GM21360 (cell line): ENCODE measurements around the gene CDH4.
"Not testable (repeated sequence)": the region's sequence is repeated elsewhere in the genome, so short reads cannot be mapped to it uniquely, and the experiment has no call there.

Experiments used
- ATAC-seq: cut with Tn5 transposase; IDR thresholded peaks from one replicate; pipeline ENCODE4 v1.9.1; 2021; ENCODE audit warnings: mild to moderate bottlenecking, moderate library complexity; ENCODE audit not compliant: unreplicated experiment

CDH4 gene

DNA sequence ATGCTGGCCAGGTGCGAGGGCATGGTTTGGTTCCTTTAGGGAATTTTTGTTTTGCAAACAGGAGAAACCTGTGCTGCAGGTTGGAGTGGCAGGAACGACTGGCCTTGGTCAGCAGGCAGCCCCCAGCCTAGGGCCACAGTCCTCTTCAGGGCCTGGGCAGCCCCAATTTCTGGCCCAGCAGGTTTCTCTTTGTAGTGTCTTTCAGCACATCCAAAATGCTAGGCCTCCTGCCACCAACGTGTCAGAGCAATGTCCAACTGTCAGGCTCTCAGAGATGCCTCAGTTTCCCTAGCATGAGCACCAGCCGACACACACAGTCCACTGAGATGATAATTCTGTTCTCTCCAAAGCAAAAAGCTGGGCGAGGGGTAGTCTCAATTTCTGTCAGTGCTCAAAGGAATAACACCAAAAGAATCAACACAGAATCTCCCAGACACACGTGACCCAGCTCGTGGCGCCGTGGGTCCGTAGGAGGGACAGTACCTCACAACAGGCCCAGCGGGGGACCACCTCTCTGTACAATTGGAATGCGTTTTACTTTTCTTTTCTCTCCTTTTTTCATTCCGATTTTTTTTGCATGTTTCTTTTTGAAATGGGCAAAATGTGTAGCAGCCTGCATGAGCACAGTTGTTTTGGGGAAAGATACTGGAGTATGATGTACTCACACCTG is 687.8 kb downstream of the CDH4 start:
- no peak for ATAC-seq

DNA sequence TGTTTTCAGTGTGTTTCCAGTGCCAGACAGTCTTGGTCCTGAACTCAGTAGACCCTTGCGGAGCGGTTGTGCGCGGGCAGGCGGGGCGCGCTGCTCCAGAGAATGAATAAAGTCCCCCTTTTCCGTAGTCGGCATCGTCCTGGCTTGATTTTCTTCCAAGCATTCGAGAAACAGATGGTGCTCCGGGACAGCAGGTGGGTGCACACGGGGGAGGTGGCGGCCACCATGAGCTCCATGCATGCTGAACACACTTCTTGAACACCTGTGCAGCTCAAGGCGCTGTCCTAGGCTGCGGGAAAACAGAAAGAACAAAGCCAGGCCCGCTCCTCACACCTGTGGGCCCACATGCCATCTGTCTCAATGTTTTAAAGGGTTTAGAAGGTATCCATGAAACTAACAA is 688.4 kb downstream of the CDH4 start:
- ATAC-seq = no peak

DNA sequence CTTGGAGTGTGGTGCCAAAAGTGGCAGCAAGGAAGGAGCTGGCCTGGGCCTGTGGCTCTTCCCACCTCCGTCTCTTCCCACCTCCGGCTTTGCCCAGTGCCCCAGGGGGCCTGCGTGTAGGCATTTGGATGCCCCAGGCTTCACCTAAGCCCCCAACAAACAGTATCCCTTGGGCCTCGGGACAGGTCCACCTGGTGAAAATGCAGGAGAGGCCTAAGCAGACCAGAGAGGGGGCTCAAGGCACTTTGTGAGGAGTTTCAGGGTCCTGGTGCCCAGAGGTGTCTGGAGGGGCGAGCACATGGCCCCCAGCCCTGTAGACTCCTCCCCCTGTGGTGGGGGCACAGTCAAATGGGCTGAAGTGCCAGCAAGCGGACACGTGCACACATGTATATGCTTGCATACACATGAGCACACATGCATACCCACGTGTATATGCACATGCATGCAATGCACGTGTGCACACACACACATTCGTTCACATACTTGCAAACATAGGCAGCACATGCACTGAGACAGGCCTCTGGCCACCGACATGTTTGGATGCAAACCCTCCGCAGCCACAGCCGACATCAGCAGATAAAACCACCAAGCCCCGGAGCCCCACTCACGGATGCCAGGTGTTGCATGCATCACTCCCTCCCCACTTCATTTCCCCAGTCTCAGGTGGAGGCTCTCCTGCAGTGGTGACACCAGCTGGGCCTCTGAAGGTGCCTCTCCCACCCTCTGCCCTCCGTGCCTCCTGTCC is 689.1 kb downstream of the CDH4 start:
- ATAC-seq = no peak

DNA sequence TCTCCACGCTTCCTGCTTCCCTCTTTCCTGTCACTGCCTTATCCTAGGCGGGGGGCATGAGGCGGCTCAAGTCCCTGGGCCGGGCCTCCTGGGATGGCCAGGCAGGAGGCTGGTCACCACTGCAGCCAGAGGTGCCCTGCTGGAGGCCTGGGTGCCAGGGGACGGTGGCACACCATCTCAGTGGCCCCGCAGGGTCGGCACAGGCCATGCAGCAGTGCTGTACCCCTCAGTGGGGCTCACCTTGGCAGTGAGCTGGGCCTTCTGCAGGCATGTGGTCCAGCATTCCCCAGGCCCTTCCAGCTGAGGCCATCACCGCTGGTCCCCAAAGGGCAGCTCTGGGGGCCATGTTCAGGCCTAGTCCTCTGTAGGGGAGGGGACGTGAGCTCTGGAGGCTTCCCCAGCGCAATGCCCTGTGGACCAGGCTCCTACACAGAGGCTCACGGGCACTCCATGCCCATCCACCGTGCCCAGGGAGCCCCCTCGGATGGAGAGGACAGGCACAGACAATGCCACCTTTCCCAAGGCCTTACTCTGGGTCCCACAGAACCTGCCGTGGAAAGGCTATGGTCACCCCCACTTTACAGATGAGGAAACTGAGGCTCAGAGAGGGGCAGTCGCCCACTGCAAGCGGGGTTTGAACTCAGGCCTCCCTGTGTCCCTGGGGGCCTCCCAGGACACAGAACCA is 689.8 kb downstream of the CDH4 start:
- no peak for ATAC-seq

DNA sequence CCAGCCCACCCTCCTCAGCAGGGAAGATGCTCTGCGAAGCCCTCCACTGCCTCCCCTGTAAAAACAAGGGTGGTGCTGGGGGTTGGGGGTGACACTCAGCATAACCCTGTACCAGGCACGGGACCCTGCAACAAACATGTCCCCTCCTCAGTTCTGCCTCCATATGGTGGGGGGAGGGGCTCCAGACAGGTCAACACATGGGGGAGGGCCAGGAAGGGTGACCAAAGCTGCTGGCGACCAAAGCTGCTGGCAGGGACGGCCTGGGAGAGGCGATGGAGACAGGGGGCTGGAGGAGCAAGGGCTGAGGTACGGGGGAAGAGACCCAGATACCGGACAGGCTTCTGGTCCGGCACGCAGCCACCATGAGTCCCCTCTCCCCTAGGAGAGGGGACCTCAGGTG is 690.5 kb downstream of the CDH4 start:
- ATAC-seq = no peak

DNA sequence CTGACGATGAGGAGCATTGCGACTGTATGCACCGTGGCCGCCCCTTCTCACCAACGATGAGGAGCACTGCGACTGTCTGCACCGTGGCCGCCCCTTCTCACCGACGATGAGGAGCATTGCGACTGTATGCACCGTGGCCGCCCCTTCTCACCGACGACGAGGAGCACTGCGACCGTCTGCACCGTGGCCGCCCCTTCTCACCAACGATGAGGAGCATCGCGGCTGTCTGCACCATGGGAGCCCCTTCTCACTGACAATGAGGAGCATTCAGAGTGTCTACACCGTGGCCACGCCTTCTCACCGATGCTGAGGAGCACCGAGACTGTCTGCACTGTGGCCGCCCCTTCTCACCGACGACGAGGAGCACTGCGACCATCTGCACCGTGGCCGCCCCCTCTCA is 692.9 kb downstream of the CDH4 start:
- not testable (repeated sequence) for ATAC-seq

DNA sequence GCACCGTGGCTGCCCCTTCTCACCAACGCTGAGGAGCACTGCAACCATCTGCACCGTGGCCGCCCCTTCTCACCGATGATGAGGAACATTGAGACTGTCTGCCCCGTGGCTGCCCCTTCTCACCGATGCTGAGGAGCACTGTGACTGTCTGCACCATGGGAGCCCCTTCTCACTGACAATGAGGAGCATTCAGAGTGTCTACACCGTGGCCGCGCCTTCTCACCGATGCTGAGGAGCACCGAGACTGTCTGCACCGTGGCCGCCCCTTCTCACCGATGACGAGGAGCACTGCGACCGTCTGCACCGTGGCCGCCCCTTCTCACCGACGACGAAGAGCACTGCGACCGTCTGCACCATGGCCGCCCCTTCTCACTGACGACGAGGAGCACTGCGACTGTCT is 693.4 kb downstream of the CDH4 start:
- ATAC-seq = not testable (repeated sequence)

DNA sequence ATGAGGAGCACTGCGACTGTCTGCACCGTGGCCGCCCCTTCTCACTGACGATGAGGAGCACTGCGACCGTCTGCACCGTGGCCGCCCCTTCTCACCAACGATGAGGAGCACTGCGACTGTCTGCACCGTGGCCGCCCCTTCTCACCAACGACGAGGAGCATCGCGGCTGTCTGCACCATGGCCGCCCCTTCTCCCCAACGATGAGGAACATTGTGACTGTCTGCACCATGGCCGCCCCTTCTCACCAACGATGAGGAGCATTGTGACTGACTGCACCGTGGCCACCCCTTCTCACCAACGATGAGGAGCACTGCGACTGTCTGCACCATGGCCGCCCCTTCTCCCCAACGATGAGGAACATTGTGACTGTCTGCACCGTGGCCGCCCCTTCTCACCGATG is 696.0 kb downstream of the CDH4 start:
- not testable (repeated sequence) for ATAC-seq

DNA sequence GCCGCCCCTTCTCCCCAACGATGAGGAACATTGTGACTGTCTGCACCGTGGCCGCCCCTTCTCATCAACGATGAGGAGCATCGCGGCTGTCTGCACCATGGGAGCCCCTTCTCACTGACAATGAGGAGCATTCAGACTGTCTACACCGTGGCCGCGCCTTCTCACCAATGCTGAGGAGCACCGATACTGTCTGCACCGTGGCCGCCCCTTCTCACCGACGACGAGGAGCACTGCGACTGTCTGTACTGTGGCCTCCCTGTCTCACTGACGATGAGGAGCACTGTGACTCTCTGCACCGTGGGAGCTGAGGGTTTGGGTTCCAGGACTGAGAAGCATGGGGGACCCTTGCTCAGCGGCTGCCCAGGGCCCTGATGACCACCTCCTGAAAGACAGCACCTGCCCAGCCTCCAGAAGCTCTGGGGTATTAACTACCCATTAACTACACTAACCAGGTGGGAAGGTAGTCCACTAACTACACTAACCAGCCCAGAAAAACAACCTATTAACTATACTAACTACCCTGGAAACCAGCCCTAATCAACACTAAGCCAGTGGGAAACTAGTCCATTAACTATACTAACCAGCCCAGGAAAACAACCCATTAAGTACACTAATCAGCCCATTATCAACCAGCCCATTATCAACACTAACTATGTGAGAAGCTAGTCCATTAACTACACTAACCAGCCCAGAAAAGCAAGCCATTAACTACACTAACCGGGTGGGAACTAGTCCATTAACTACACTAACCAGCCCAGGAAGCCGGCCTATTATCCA is 696.7 kb downstream of the CDH4 start:
- no peak for ATAC-seq

DNA sequence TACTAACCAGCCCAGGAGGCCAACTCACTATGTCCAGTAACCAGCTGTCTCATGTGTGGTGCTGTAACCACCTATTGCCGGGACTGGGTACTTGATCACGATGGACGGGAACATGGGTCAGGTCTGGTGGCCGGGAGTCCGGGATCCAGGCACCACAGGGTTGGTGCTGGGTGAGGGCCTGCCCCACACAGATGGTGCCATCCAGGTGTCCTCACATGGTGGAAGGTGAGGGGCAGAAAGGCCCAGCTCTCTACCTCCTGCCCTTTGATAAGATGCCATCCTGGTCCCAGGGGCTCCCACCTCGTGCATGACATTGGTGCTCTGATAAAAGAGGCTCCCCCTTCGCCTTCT is 697.3 kb downstream of the CDH4 start:
- no peak for ATAC-seq

DNA sequence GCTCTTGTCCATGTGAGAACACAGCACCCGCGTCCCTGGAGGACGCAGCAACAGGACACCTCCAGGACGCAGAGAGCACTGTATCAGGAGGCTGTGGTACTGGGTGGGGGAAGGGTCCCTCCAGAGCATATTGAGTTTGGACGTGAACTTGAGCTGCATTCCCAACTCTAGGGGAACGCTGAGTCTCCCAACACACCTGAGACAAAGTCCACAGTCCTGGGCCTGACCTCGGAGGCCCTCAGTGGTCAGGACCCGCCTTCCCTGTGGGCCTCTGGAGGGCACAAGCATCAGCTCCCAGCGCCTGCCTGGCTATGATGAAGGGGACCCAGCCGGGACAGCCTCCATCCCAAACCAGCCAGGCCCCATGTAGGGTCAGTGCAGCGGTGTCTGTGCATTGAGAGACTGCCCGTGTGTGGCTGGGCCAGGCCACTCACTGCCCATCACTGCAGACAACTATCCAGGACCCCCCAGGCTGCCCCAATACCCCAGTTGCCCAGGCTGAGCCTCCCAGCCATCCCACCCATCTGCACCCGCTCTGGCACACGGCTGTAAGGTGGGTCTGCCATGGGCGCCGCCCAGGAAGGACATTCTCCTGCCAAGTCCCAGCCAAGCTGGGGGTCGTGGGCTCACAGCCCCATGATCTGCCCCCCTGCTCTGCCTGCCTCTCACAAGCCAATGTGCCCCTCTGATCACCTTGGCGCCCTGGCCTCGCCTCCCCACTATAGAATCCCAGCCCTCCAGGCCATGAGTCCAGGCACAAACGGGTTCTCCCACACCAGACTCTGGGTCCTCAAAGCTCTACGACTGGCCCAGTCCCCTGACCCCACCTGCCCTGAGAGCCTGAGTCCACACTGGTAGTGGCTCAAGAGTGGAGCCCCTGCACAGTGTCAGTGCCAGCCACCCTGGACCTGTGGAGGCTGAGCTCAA is 697.9 kb downstream of the CDH4 start:
- no peak for ATAC-seq

DNA sequence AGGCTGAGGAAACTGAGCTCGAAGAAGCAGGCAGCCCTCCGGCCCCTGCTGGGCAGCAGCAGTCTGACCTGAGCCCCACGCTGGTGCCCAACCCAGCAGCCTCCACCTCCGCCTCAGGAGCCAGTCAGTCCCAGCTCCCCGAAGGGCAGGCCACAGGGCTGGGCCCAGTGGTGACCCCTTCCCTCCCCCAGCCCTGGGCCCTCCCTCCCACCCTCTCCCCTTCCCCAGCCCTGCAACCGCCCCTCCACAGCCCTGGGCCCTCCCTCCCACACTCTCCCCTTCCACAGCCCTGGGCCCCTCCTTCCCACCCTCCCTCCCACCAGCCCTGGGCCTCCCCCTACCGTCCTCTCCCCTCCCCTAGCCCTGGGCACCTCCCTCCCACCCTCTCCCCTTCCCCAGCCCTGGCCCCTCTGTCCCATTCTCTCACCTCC is 698.6 kb downstream of the CDH4 start:
- no peak for ATAC-seq

DNA sequence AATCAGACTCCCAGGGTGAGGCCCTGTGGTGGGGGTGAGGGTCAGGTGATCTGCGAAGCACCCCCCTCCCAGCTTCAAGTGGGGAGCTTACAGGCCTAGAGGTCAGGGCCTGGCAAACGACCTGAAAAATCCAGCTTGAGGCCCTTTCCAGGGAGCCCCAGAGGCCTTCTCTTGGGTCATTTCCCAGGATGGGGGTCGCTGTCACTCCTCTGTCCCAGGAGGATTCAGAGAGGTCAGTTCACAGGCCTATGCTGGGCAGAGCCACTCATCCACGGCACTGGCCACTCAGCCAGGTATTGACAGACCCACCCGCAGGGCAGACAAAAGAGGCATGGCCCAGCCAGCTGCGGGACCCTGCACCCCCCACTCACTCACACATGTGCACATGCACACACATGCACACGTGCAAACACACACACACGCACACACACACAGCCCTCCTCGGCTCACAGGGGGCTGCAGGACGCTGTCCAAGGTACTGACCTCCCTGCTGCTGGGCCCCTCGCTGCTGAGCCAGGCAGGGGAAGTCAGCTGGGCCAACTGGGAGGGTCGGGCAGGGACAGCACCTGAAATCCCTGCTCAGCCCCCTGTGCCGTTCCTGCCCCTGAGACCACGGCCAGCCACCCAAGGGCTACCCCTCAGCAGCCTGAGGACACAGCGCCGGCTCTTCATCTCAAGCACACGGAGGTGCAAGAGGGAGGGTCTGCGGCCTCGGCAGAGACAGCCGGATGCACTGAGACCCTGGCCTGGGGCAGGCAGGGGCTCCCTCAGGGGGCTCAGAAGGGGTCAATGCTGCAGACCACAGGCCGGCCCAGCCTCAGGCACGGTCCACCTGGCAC is 699.9 kb downstream of the CDH4 start:
- no peak for ATAC-seq

DNA sequence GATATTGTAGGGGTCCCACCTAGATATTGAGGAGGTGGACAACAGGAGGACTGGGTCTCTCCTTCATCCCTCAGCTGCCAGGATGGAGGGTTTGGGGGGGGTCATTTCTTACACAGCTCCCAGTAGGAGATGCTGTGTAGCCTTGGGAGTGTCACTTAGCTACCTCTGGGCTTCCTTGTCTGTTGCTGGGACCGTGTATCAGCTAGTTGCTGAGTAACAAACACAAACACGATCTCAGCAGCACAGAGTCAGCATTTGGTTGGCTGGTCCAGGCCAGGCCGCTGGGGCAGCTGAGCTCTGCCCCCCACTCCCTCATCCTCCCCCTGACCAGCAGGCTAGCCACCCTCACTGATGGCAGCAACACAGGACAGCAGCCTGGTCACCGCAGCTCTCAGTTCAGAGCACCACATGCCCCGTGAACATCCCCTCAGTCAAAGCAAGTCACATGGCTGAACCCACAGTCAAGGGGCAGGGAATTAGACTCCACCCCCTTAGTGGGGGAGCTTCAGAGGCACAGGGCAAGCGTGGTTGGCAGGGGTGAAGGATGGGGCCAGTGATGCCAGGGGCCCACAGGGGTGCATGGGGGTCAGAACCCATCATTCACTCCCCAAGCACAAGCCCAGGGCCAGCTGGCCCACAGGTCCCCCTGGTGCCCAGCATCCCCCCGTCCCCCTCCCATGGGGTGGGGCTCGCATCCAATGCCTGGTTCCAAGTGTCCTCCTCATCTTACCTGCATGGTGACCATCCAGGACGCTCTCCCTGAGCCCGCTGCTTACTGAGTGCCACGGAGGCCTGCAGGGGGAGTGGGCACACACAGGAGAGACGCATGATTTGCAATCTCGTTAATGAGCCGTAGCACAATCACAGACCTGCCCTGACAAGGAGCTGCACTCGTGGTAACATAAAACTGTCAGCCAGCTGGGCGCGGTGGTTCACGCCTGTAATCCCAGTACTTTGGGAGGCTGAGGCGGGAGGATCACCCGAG is 701.3 kb downstream of the CDH4 start:
- no peak for ATAC-seq

DNA sequence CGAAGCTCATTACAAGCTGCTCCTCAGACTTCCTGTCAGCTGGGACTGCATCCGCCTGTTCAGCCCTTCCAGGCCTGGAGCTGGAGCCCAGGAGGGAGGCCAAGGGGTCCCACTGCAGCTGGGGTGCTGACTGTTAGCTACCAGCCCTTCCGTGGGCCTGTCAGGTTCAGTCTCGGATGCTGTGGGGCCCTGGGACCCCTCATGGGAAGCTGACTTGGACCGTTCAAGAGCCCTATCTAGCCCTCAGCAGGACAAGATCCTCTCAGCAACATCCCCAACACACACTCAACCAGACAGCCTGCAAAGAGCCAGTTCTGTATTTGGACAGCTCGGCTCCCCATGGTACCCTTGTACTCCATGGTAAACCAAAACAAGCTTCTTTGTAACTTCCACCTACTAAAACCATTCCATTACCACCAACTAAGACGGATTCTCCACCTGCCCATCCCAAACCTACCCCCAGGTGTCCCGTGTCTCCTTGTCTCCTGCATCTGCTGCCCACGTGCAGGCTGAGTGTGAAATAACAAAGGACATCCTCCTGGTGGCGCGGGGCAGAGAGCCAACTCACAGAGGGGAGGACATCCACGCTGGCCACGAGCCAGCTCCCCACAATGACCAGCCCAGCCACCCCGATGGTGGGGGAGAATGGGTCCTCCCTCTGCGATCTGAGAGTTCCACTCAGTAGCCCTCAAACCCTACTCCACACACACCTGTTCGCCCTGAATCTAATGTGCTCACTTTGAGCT is 702.4 kb downstream of the CDH4 start:
- ATAC-seq = no peak

DNA sequence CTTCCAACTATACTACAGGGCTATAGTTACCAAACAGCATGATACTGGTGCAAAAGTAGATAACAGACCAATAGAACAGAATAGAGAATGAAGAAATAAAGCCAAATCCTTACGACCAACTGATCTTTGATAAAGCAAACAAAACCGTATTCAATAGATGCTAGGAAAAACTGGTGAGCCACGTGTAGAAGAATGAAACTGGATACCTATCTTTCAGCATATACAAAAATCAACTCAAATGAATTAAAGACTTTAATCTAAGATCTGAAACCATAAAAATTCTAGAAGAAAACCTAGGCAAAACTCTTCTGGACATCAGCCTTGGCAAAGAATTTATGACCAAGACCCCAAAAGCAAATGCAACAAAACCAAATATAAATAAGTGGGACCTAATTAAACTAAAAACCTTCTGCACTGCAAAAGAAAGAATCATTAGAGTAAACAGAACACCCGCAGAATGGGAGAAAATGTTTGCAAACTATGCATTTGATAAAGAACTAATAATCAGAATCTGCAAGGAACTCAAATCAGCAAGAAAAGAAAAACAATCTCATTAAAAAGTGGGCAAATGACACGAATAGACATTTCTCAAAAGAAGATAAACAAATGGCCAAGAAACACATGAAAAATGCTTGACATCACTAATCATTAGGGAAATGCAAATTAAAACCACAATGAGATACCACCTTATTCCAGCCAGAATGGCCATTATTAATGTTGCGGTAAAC is 703.8 kb downstream of the CDH4 start:
- ATAC-seq = no peak
